ENCODE measurements around the gene CDC42BPG. TPM values are rescaled to one million over a fixed set of nuclear protein-coding genes. Genes with fewer than 3 reads are reported as not detected.
A peak's percentile ranks its signal among the peaks of the same experiment; 100 is the strongest.
"Not testable (repeated sequence)": the region's sequence is repeated elsewhere in the genome, so short reads cannot be mapped to it uniquely, and the experiment has no call there.

Gene CDC42BPG
- total RNA-seq, 1 experiment from 2014 or later = 14.5 TPM

GRCh38 chr11:64846998-64847666 is 2.7 kb upstream of the CDC42BPG start:
- Histone ChIP-seq H3K4me2 (ENCODE audit: low read length) (no peak overlapping the region), H3K4me3 (ENCODE audit: low read length) (no peak overlapping the region), H4K20me1 (ENCODE audit: low read length) (no peaks in the 10 kb centered on the region), H3K27ac (ENCODE audit: low read length) (no peak overlapping the region), H3K27me3 (ENCODE audit: low read length) (no peaks in the 10 kb centered on the region), H3K9me3 (ENCODE audit: low read length) (no peaks in the 10 kb centered on the region), H2AFZ (ENCODE audit: low read length) (no peak overlapping the region), H3F3A (ENCODE audit: low read length, unreplicated experiment) (no peaks in the 10 kb centered on the region), H3K9me2 (replicated peaks; ENCODE audit: low read length) (no peaks in the 10 kb centered on the region), H3K4me1 (ENCODE audit: insufficient read depth, low read length) (peaks cover 38% of the 10 kb centered on the region), H3K36me3 (ENCODE audit: low read depth, low read length) (no peaks in the 10 kb centered on the region), H3K79me2 (ENCODE audit: low read length) (peaks cover 21% of the 10 kb centered on the region), H3K9ac (ENCODE audit: low read length) (no peak overlapping the region)
- ChIA-PET POLR2A (ENCODE audit: unreplicated experiment) (no interaction called here), CTCF (interaction anchor here (0.7 to 3.6 kb wide), 4 partner anchors 22 to 52 kb away, joined by 4 to 20 read pairs (median 11); no protein-coding TSS in a partner anchor)
- BruUV-seq (replicated peaks) = no TSS peak
- intact Hi-C loops (cut with micrococcal nuclease) = loop anchor here (1.0 to 5.0 kb wide), 4 partner anchors 32 to 160 kb away; partner anchors contain the start of genes EHD1 and MAP4K2
- TF ChIP-seq EZH2 (IDR thresholded peaks at IDR 0.05; ENCODE audit: low read length, unreplicated experiment) (no peak), CTCF (conservative IDR thresholded peaks at IDR 0.05; ENCODE audit: low read depth, low read length) (peak; percentile 96), EZH2phosphoT487 (IDR thresholded peaks at IDR 0.05; ENCODE audit: borderline replicate concordance, low read length) (no peak)
- ATAC-seq (peak; percentile 59), DNase-seq (peak; percentile 99)

GRCh38 chr11:64845776-64846129 is 1.3 kb upstream of the CDC42BPG start:
- H3K9me2 ChIP-seq (replicated peaks; ENCODE audit: low read length); H3K4me2 ChIP-seq (ENCODE audit: low read length); H4K20me1 ChIP-seq (ENCODE audit: low read length); H3K27me3 ChIP-seq (ENCODE audit: low read length); DNase-seq; H3K9ac ChIP-seq (ENCODE audit: low read length); H3K27ac ChIP-seq (ENCODE audit: low read length); POLR2A ChIA-PET (ENCODE audit: unreplicated experiment); H3K4me3 ChIP-seq (ENCODE audit: low read length); H3F3A ChIP-seq (ENCODE audit: low read length, unreplicated experiment); H3K36me3 ChIP-seq (ENCODE audit: low read depth, low read length); ATAC-seq; BruUV-seq (replicated peaks); H2AFZ ChIP-seq (ENCODE audit: low read length); H3K9me3 ChIP-seq (ENCODE audit: low read length): not testable (repeated sequence)
- H3K4me1 ChIP-seq (ENCODE audit: insufficient read depth, low read length) = peaks cover 43% of the 10 kb centered on the region
- peaks cover 28% of the 10 kb centered on the region for H3K79me2 ChIP-seq (ENCODE audit: low read length)
- CTCF ChIA-PET = interaction anchor here (0.6 to 3.6 kb wide), 3 partner anchors 24 to 152 kb away, joined by 3 to 17 read pairs (median 3); no protein-coding TSS in a partner anchor
- intact Hi-C loops (cut with micrococcal nuclease) = loop anchor here (2.0 to 5.0 kb wide), 3 partner anchors 33 to 162 kb away; partner anchors contain the start of genes EHD1 and MAP4K2

- 0 out of 2 replicates have a peak, but pooled peaks cover 3% of the 10 kb centered on the region for H3K36me3 ChIP-seq (ENCODE audit: low read depth, low read length)
- TSS peak; percentile 39 for BruUV-seq (replicated peaks)
- intact Hi-C loops (cut with micrococcal nuclease) = loop anchor here (5.0 kb wide), 1 partner anchor 162 kb away; no protein-coding TSS in a partner anchor
- no peak for ATAC-seq
- no peak overlapping the region for H3K27ac ChIP-seq (ENCODE audit: low read length)
- no peaks in the 10 kb centered on the region for H3K9me2 ChIP-seq (replicated peaks; ENCODE audit: low read length)
- H3K9me3 ChIP-seq (ENCODE audit: low read length) = no peaks in the 10 kb centered on the region
- POLR2A ChIA-PET (ENCODE audit: unreplicated experiment) = no interaction called here
- CTCF ChIA-PET = interaction anchor here (1.1 kb wide), 1 partner anchor 153 kb away, joined by 3 read pairs; no protein-coding TSS in a partner anchor
- TF ChIP-seq EZH2phosphoT487 (IDR thresholded peaks at IDR 0.05; ENCODE audit: borderline replicate concordance, low read length) = no peak
- no peak for TF ChIP-seq EZH2 (IDR thresholded peaks at IDR 0.05; ENCODE audit: low read length, unreplicated experiment)
- peaks cover 28% of the 10 kb centered on the region for H3K79me2 ChIP-seq (ENCODE audit: low read length)
- H3K27me3 ChIP-seq (ENCODE audit: low read length) = no peaks in the 10 kb centered on the region
- peak overlapping the region; percentile 89 for H2AFZ ChIP-seq (ENCODE audit: low read length)
- no peaks in the 10 kb centered on the region for H4K20me1 ChIP-seq (ENCODE audit: low read length)
- H3K4me3 ChIP-seq (ENCODE audit: low read length) = peak overlapping the region; percentile 83
- H3K4me1 ChIP-seq (ENCODE audit: insufficient read depth, low read length) = peaks cover 43% of the 10 kb centered on the region
- peak overlapping the region; percentile 97 for H3K4me2 ChIP-seq (ENCODE audit: low read length)
- no peaks in the 10 kb centered on the region for H3F3A ChIP-seq (ENCODE audit: low read length, unreplicated experiment)
- DNase-seq = no peak
- peak overlapping the region; percentile 72; the same call in 1 of the 2 replicates for H3K9ac ChIP-seq (ENCODE audit: low read length)
Observed at GRCh38 chr11:64845129-64845775, 799 bp upstream of the CDC42BPG start.

Data from PC-3 (cell line).